CD8-positive, alpha-beta memory T cell (primary cell): ENCODE data around the gene UFC1. TPM values are rescaled to one million over a fixed set of nuclear protein-coding genes. Genes with fewer than 3 reads are reported as not detected.

Experiments used
- CTCF ChIA-PET: fragments of 350-600 bp; sonication (Branson Sonifier 250); formaldehyde crosslinking; loops from one replicate; lab custom pipeline; 2021; ENCODE audit warnings: antibody characterized with exemption; lab: Charles Lee
- POLR2A ChIA-PET: fragments of 350-600 bp; sonication (Branson Sonifier 250); formaldehyde crosslinking; loops from one replicate; lab custom pipeline; 2021; ENCODE audit warnings: antibody characterized with exemption; lab: Charles Lee
- DNase-seq, 5 donors: peaks; one replicate each; pipeline versions ENCODE4 v3.0.0 to v3.0.0-alpha.2; 2020 to 2022; ENCODE audit warnings: mixed read lengths in 1 of 5
- H3K27ac ChIP-seq: one replicate; pipeline ENCODE4 v1.7.0; 2013; ENCODE audit warnings: low read depth, mild to moderate bottlenecking, low read length, moderate library complexity
- H3K27me3 ChIP-seq: 2 replicates; pipeline ENCODE4 v1.7.0; 2013; ENCODE audit warnings: low read length, mild to moderate bottlenecking; ENCODE audit not compliant: insufficient read depth, poor library complexity, severe bottlenecking
- H3K36me3 ChIP-seq: 2 replicates; pipeline ENCODE4 v1.7.0; 2013; ENCODE audit warnings: mild to moderate bottlenecking, low read length, moderate library complexity; ENCODE audit not compliant: insufficient read depth
- H3K4me1 ChIP-seq: 2 replicates; pipeline ENCODE4 v1.7.0; 2013; ENCODE audit warnings: mild to moderate bottlenecking, low read length, moderate library complexity; ENCODE audit not compliant: insufficient read depth
- H3K4me3 ChIP-seq: 2 replicates; pipeline ENCODE4 v1.7.0; 2013; ENCODE audit warnings: mild to moderate bottlenecking, low read length
- H3K9me3 ChIP-seq: 2 replicates; pipeline ENCODE4 v1.7.0; 2013; ENCODE audit warnings: mild to moderate bottlenecking, low read length
- H3K27ac Mint-ChIP-seq, 8 donors: one replicate each; pipeline ENCODE4 v1.8.0; 2020 to 2021; ENCODE audit warnings: mixed read lengths in 8 of 8, mild to moderate bottlenecking in 6 of 8, inconsistent platforms in 3 of 8, moderate library complexity in 3 of 8
- H3K27me3 Mint-ChIP-seq, 2 donors: one replicate each; pipeline ENCODE4 v1.8.0; 2020 to 2021; ENCODE audit warnings: mixed read lengths in 2 of 2, mild to moderate bottlenecking in 1 of 2, moderate library complexity in 1 of 2
- H3K36me3 Mint-ChIP-seq, 3 donors: one replicate each; pipeline ENCODE4 v1.8.0; 2020 to 2021; ENCODE audit warnings: mixed read lengths in 3 of 3, inconsistent platforms in 1 of 3, mild to moderate bottlenecking in 1 of 3
- H3K4me1 Mint-ChIP-seq, 3 donors: one replicate each; pipeline ENCODE4 v1.8.0; 2020 to 2021; ENCODE audit warnings: mixed read lengths in 3 of 3, inconsistent platforms in 1 of 3, mild to moderate bottlenecking in 1 of 3
- H3K4me3 Mint-ChIP-seq, 7 donors: one replicate each; pipeline ENCODE4 v1.8.0; 2020 to 2021; ENCODE audit warnings: mixed read lengths in 7 of 7, mild to moderate bottlenecking in 6 of 7, moderate library complexity in 4 of 7, inconsistent platforms in 2 of 7
- H3K9me3 Mint-ChIP-seq, 5 donors: one replicate each; pipeline ENCODE4 v1.8.0; 2020 to 2022; ENCODE audit warnings: mixed read lengths in 5 of 5, mild to moderate bottlenecking in 3 of 5, moderate library complexity in 2 of 5, inconsistent platforms in 1 of 5
- polyA plus RNA-seq: library from polyadenylated mRNA; unstranded; fragments of 300-500 nt; fragmentation: Illumina TruSeq; gene quantifications from one replicate; pipeline ENCODE4 v1.2.3, GENCODE V29; 2021
- total RNA-seq, 2 experiments: library from RNA; stranded (reverse); gene quantifications; one replicate each; pipeline ENCODE4 v1.2.3, GENCODE V29; 2021

Gene UFC1
- total and polyA plus RNA-seq, 3 experiments from 2014 or later: 109 to 174 (median 118) TPM

GRCh38 chr1:161198194-161198896 is 44.6 kb downstream of the UFC1 start:
- Histone ChIP-seq H3K27me3 (no peaks in the 10 kb centered on the region), H3K9me3 (no peaks in the 10 kb centered on the region), H3K4me1 (peaks cover 53% of the 10 kb centered on the region), H3K27ac (peak overlapping the region; percentile 2), H3K4me3 (no peak overlapping the region), H3K36me3 (no peaks in the 10 kb centered on the region)
- H3K36me3 Mint-ChIP-seq: peaks cover 0 to 10% (median 0%) of the 10 kb centered on the region in 3 donors
- CTCF ChIA-PET: interaction anchor here (2.2 kb wide), 1 partner anchor 27 kb away, joined by 10 read pairs; the partner anchor contains the start of gene TOMM40L
- POLR2A ChIA-PET: no interaction called here
- no peak overlapping the region for H3K4me3 Mint-ChIP-seq
- peaks cover 49 to 63% (median 54%) of the 10 kb centered on the region in 3 donors for H3K4me1 Mint-ChIP-seq
- H3K9me3 Mint-ChIP-seq: no peaks in the 10 kb centered on the region
- no peak for DNase-seq
- no peak overlapping the region for H3K27ac Mint-ChIP-seq
- peaks cover 0 to 2% of the 10 kb centered on the region in 2 donors for H3K27me3 Mint-ChIP-seq

- H3K4me1 ChIP-seq: peaks cover 59% of the 10 kb centered on the region
- Mint-ChIP-seq H3K27ac (peak within 1 kb of the TSS in 6 of 8 donors; percentile 17 to 98 (median 80)), H3K27me3 (peaks cover 0 to 2% of the 10 kb centered on the region in 2 donors), H3K9me3 (no peaks in the 10 kb centered on the region), H3K4me1 (peaks cover 53 to 65% (median 60%) of the 10 kb centered on the region in 3 donors), H3K4me3 (peak within 1 kb of the TSS in 1 of 7 donors; percentile 61), H3K36me3 (peaks cover 0 to 13% (median 0%) of the 10 kb centered on the region in 3 donors)
- DNase-seq: no peak
- H3K9me3 ChIP-seq: no peaks in the 10 kb centered on the region
- H3K36me3 ChIP-seq: peaks cover 4% of the 10 kb centered on the region
- H3K27me3 ChIP-seq: no peaks in the 10 kb centered on the region
- POLR2A ChIA-PET: no interaction called here
- peak within 1 kb of the TSS; percentile 89 for H3K27ac ChIP-seq
- H3K4me3 ChIP-seq: no peak within 1 kb of the TSS
- CTCF ChIA-PET: interaction anchor here (0.9 to 2.2 kb wide), 3 partner anchors 12 to 34 kb away, joined by 3 to 10 read pairs (median 5); partner anchors contain the start of genes PPOX and TOMM40L
These were observed 45.2 kb downstream of the UFC1 start, which contains the start of gene ADAMTS4 for GRCh38 chr1:161198897-161199431. TSS of gene ADAMTS4 (minus strand) at chr1:161199054. CDS start at chr1:161198627, 427 bp downstream.

GRCh38 chr1:161199506-161200139 is 45.8 kb downstream of the UFC1 start:
- peaks cover 10% of the 10 kb centered on the region for H3K36me3 ChIP-seq
- H3K4me1 Mint-ChIP-seq: peaks cover 57 to 67% (median 64%) of the 10 kb centered on the region in 3 donors
- H3K27ac ChIP-seq: peak overlapping the region; percentile 89
- peaks cover 0 to 20% (median 5%) of the 10 kb centered on the region in 3 donors for H3K36me3 Mint-ChIP-seq
- H3K9me3 ChIP-seq: no peaks in the 10 kb centered on the region
- CTCF ChIA-PET: interaction anchor here (0.9 to 2.2 kb wide), 3 partner anchors 12 to 34 kb away, joined by 3 to 10 read pairs (median 5); partner anchors contain the start of genes PPOX and TOMM40L
- POLR2A ChIA-PET: no interaction called here
- peak overlapping the region in 6 of 8 donors; percentile 17 to 98 (median 80) for H3K27ac Mint-ChIP-seq
- no peak for DNase-seq
- H3K4me3 Mint-ChIP-seq: peak overlapping the region in 2 of 7 donors; percentile 47 to 61
- H3K27me3 ChIP-seq: no peaks in the 10 kb centered on the region
- peaks cover 59% of the 10 kb centered on the region for H3K4me1 ChIP-seq
- H3K9me3 Mint-ChIP-seq: no peaks in the 10 kb centered on the region
- H3K4me3 ChIP-seq: no peak overlapping the region
- H3K27me3 Mint-ChIP-seq: peaks cover 0 to 2% of the 10 kb centered on the region in 2 donors

- Histone ChIP-seq H3K36me3 (peaks cover 10% of the 10 kb centered on the region), H3K27me3 (no peaks in the 10 kb centered on the region), H3K9me3 (no peaks in the 10 kb centered on the region), H3K4me3 (no peak overlapping the region), H3K4me1 (peaks cover 58% of the 10 kb centered on the region), H3K27ac (peak overlapping the region; percentile 89)
- peak in 1 of 5 donors; percentile 42 for DNase-seq
- H3K27ac Mint-ChIP-seq: peak overlapping the region; percentile 79 to 98 (median 97)
- peaks cover 53 to 64% (median 62%) of the 10 kb centered on the region in 3 donors for H3K4me1 Mint-ChIP-seq
- CTCF ChIA-PET: interaction anchor here (1.4 to 14.0 kb wide), 5 partner anchors 8 to 181 kb away, joined by 4 to 197 read pairs (median 15); partner anchors contain the start of genes APOA2, PPOX and TOMM40L
- peaks cover 3 to 26% (median 9%) of the 10 kb centered on the region in 3 donors for H3K36me3 Mint-ChIP-seq
- no peaks in the 10 kb centered on the region for H3K27me3 Mint-ChIP-seq
- POLR2A ChIA-PET: interaction anchor here (0.5 to 1.0 kb wide), 2 partner anchors 21 to 106 kb away, joined by 12 read pairs; no protein-coding TSS in a partner anchor
- H3K9me3 Mint-ChIP-seq: no peaks in the 10 kb centered on the region
- peak overlapping the region; percentile 27 to 78 (median 53) for H3K4me3 Mint-ChIP-seq
These were observed 46.7 kb downstream of the UFC1 start for GRCh38 chr1:161200421-161200991.

GRCh38 chr1:161200992-161201835 is 47.4 kb downstream of the UFC1 start:
- Histone ChIP-seq H3K36me3 (peaks cover 17% of the 10 kb centered on the region), H3K9me3 (no peaks in the 10 kb centered on the region), H3K27ac (peak overlapping the region; percentile 89), H3K4me1 (peaks cover 56% of the 10 kb centered on the region), H3K27me3 (no peaks in the 10 kb centered on the region), H3K4me3 (peak overlapping the region; percentile 99)
- POLR2A ChIA-PET: interaction anchor here (0.5 to 2.3 kb wide), 15 partner anchors 9 to 130 kb away, joined by 3 to 51 read pairs (median 7); partner anchors contain the start of genes B4GALT3, DEDD, PPOX and SDHC
- DNase-seq: no peak
- CTCF ChIA-PET: interaction anchor here (1.4 to 14.0 kb wide), 8 partner anchors 9 to 181 kb away, joined by 4 to 197 read pairs (median 12); partner anchors contain the start of genes APOA2, PPOX and TOMM40L
- Mint-ChIP-seq H3K36me3 (peaks cover 3 to 33% (median 12%) of the 10 kb centered on the region in 3 donors), H3K4me1 (peaks cover 56 to 66% (median 64%) of the 10 kb centered on the region in 3 donors), H3K27me3 (no peaks in the 10 kb centered on the region), H3K4me3 (peak overlapping the region; percentile 93 to 97 (median 95)), H3K9me3 (no peaks in the 10 kb centered on the region), H3K27ac (peak overlapping the region; percentile 96 to 99 (median 98))

- H3K27ac ChIP-seq: peak within 1 kb of the TSS; percentile 89
- H3K27me3 ChIP-seq: no peaks in the 10 kb centered on the region
- H3K9me3 Mint-ChIP-seq: no peaks in the 10 kb centered on the region
- H3K36me3 Mint-ChIP-seq: peaks cover 3 to 42% (median 16%) of the 10 kb centered on the region in 3 donors
- H3K9me3 ChIP-seq: no peaks in the 10 kb centered on the region
- DNase-seq: peak; percentile 92 to 98 (median 93)
- no peaks in the 10 kb centered on the region for H3K27me3 Mint-ChIP-seq
- H3K4me1 ChIP-seq: peaks cover 59% of the 10 kb centered on the region
- POLR2A ChIA-PET: interaction anchor here (0.5 to 2.3 kb wide), 17 partner anchors 10 to 133 kb away, joined by 3 to 51 read pairs (median 7); partner anchors contain the start of genes ARHGAP30, B4GALT3, DEDD and PPOX
- peaks cover 24% of the 10 kb centered on the region for H3K36me3 ChIP-seq
- CTCF ChIA-PET: interaction anchor here (1.0 to 14.0 kb wide), 12 partner anchors 9 to 198 kb away, joined by 3 to 197 read pairs (median 10); partner anchors contain the start of genes APOA2, PPOX, SDHC and TOMM40L
- peak within 1 kb of the TSS; percentile 93 to 97 (median 95) for H3K4me3 Mint-ChIP-seq
- H3K4me1 Mint-ChIP-seq: peaks cover 59 to 73% (median 71%) of the 10 kb centered on the region in 3 donors
- H3K4me3 ChIP-seq: peak within 1 kb of the TSS; percentile 99
- H3K27ac Mint-ChIP-seq: peak within 1 kb of the TSS; percentile 96 to 99 (median 98)
These were observed 48.3 kb downstream of the UFC1 start, which contains the start of gene NDUFS2 for GRCh38 chr1:161201836-161202712. TSS of gene NDUFS2 (plus strand) at chr1:161202367. CDS start at chr1:161202386, 19 bp downstream.
